WTC11 (cell line): Measurements from ENCODE around the gene PI4KB. TPM values are rescaled to one million over a fixed set of nuclear protein-coding genes. Genes with fewer than 3 reads are reported as not detected.

Experiments used
- GABPB1 ChIP-seq: sonication (generic); formaldehyde crosslinking; IDR thresholded peaks from 2 replicates; pipeline ENCODE4 v1.8.1; 2023; ENCODE audit warnings: mild to moderate bottlenecking, missing genetic modification reagents
- GTF2I ChIP-seq: fragments of 250-450 bp; sonication (Bioruptor Pico); conservative IDR thresholded peaks from 2 replicates; pipeline ENCODE4 v1.4.0; 2021; ENCODE audit warnings: mild to moderate bottlenecking
- NR2C2 ChIP-seq: sonication (generic); formaldehyde crosslinking; IDR thresholded peaks from 2 replicates; pipeline ENCODE4 v1.8.0; 2022; ENCODE audit warnings: mild to moderate bottlenecking, missing genetic modification reagents
- NR3C1 ChIP-seq: sonication (generic); formaldehyde crosslinking; conservative IDR thresholded peaks from 2 replicates; pipeline ENCODE4 v1.8.1; 2023; ENCODE audit warnings: low read depth, mild to moderate bottlenecking, missing genetic modification reagents
- ZNF138 ChIP-seq: sonication (generic); formaldehyde crosslinking; conservative IDR thresholded peaks from 2 replicates; pipeline ENCODE4 v1.8.1; 2022; ENCODE audit warnings: mild to moderate bottlenecking, moderate library complexity, missing genetic modification reagents
- ZNF219 ChIP-seq: sonication (generic); formaldehyde crosslinking; IDR thresholded peaks from 2 replicates; pipeline ENCODE4 v1.8.0; 2023; ENCODE audit warnings: missing genetic modification reagents, mild to moderate bottlenecking, borderline replicate concordance
- total RNA-seq: library from RNA; stranded (reverse); gene quantifications from 3 replicates; pipeline ENCODE4 v1.2.3, GENCODE V29; 2021
- TF ChIP-seq, protein P1 (sequence below): sonication (generic); formaldehyde crosslinking; IDR thresholded peaks from 2 replicates; pipeline ENCODE4 v1.8.0; 2023; ENCODE audit warnings: mild to moderate bottlenecking, missing genetic modification reagents
- TF ChIP-seq, protein P2 (sequence below): sonication (generic); formaldehyde crosslinking; IDR thresholded peaks from 2 replicates; pipeline ENCODE4 v1.8.0; 2022; ENCODE audit warnings: mild to moderate bottlenecking, missing genetic modification reagents
- TF ChIP-seq, protein P3 (sequence below): sonication (generic); formaldehyde crosslinking; IDR thresholded peaks from 2 replicates; pipeline ENCODE4 v1.8.1; 2023; ENCODE audit warnings: mild to moderate bottlenecking, moderate library complexity, missing genetic modification reagents
- TF ChIP-seq, protein P4 (sequence below): sonication (generic); formaldehyde crosslinking; IDR thresholded peaks from 2 replicates; pipeline ENCODE4 v1.8.0; 2022; ENCODE audit warnings: mild to moderate bottlenecking, missing genetic modification reagents
- TF ChIP-seq, protein P5 (sequence below): sonication (generic); formaldehyde crosslinking; IDR thresholded peaks from 2 replicates; pipeline ENCODE4 v1.8.1; 2022; ENCODE audit warnings: mild to moderate bottlenecking, missing genetic modification reagents, moderate library complexity, borderline replicate concordance
- TF ChIP-seq, protein P6 (sequence below): fragments of 250-450 bp; sonication (Bioruptor Pico); IDR thresholded peaks from 2 replicates; pipeline ENCODE4 v1.9.0; 2021; ENCODE audit warnings: mild to moderate bottlenecking
- TF ChIP-seq, protein P7 (sequence below): fragments of 250-450 bp; sonication (Bioruptor Pico); IDR thresholded peaks from 2 replicates; pipeline ENCODE4 v1.9.0; 2021; ENCODE audit warnings: mild to moderate bottlenecking, borderline replicate concordance
- TF ChIP-seq, protein P8 (sequence below): fragments of 250-450 bp; sonication (Bioruptor Pico); IDR thresholded peaks from 2 replicates; pipeline ENCODE4 v1.9.0; 2021; ENCODE audit warnings: moderate library complexity, mild to moderate bottlenecking, inconsistent platforms, borderline replicate concordance
- TF ChIP-seq, protein P9 (sequence below): sonication (generic); formaldehyde crosslinking; IDR thresholded peaks from 2 replicates; pipeline ENCODE4 v1.8.1; 2022; ENCODE audit warnings: low read depth, missing genetic modification reagents, borderline replicate concordance

PI4KB gene
- total RNA-seq, 1 experiment from 2014 or later: 33.6 TPM

DNA sequence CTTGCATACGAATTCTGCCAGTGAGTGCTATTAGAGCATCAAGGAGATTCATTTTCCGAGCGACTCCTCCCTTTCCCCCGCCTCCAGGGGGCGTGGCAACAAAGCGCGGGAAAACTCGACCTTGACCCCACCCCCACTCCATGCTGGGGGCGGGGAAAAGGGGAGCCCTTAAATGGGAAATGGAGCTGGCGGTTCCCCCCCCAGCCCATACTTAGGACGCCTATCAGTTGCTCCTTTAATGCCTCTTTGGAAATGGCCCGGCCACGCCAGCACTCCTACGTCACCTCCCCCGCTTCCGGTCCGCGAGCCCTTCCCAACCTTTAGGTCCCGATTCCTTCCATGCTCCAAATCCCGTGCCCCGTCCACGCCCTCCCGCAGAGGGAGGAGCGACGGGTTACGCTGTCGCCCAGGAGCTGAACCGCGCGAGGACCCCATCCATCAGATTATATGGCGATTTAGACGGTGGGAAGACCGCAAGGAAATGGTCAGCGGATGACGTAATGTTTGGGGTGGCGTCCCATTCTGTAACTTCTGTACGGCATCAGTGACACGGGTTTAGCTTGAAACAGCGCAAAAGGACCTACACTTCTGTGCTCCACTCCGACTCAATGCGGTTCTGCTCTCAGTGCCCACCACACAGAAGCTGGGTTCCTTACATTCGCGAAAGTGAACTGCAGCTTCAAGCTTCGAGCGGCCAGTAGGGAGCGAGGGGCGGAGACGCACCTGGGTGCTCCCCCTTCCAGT lies 45.8 kb downstream of the PI4KB start (continued):
- TF ChIP-seq, protein P1, sequence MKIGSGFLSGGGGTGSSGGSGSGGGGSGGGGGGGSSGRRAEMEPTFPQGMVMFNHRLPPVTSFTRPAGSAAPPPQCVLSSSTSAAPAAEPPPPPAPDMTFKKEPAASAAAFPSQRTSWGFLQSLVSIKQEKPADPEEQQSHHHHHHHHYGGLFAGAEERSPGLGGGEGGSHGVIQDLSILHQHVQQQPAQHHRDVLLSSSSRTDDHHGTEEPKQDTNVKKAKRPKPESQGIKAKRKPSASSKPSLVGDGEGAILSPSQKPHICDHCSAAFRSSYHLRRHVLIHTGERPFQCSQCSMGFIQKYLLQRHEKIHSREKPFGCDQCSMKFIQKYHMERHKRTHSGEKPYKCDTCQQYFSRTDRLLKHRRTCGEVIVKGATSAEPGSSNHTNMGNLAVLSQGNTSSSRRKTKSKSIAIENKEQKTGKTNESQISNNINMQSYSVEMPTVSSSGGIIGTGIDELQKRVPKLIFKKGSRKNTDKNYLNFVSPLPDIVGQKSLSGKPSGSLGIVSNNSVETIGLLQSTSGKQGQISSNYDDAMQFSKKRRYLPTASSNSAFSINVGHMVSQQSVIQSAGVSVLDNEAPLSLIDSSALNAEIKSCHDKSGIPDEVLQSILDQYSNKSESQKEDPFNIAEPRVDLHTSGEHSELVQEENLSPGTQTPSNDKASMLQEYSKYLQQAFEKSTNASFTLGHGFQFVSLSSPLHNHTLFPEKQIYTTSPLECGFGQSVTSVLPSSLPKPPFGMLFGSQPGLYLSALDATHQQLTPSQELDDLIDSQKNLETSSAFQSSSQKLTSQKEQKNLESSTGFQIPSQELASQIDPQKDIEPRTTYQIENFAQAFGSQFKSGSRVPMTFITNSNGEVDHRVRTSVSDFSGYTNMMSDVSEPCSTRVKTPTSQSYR (CRISPR knock-in tag): no peak
- TF ChIP-seq, protein P2, sequence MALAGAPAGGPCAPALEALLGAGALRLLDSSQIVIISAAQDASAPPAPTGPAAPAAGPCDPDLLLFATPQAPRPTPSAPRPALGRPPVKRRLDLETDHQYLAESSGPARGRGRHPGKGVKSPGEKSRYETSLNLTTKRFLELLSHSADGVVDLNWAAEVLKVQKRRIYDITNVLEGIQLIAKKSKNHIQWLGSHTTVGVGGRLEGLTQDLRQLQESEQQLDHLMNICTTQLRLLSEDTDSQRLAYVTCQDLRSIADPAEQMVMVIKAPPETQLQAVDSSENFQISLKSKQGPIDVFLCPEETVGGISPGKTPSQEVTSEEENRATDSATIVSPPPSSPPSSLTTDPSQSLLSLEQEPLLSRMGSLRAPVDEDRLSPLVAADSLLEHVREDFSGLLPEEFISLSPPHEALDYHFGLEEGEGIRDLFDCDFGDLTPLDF (CRISPR knock-in tag): no peak
- TF ChIP-seq ZNF219 (CRISPR knock-in tag) (no peak), ZNF138 (no peak), GTF2I (CRISPR knock-in tag) (no peak), GABPB1 (CRISPR knock-in tag) (peak; percentile 90), NR3C1 (CRISPR knock-in tag) (no peak), NR2C2 (CRISPR knock-in tag) (no peak)
- TF ChIP-seq, protein P3, sequence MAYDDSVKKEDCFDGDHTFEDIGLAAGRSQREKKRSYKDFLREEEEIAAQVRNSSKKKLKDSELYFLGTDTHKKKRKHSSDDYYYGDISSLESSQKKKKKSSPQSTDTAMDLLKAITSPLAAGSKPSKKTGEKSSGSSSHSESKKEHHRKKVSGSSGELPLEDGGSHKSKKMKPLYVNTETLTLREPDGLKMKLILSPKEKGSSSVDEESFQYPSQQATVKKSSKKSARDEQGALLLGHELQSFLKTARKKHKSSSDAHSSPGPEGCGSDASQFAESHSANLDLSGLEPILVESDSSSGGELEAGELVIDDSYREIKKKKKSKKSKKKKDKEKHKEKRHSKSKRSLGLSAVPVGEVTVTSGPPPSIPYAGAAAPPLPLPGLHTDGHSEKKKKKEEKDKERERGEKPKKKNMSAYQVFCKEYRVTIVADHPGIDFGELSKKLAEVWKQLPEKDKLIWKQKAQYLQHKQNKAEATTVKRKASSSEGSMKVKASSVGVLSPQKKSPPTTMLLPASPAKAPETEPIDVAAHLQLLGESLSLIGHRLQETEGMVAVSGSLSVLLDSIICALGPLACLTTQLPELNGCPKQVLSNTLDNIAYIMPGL: 0 out of 2 replicates have a peak, but pooled peaks have one; percentile 23
- TF ChIP-seq, protein P4, sequence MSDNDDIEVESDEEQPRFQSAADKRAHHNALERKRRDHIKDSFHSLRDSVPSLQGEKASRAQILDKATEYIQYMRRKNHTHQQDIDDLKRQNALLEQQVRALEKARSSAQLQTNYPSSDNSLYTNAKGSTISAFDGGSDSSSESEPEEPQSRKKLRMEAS: peak; percentile 82
- TF ChIP-seq, protein P5, sequence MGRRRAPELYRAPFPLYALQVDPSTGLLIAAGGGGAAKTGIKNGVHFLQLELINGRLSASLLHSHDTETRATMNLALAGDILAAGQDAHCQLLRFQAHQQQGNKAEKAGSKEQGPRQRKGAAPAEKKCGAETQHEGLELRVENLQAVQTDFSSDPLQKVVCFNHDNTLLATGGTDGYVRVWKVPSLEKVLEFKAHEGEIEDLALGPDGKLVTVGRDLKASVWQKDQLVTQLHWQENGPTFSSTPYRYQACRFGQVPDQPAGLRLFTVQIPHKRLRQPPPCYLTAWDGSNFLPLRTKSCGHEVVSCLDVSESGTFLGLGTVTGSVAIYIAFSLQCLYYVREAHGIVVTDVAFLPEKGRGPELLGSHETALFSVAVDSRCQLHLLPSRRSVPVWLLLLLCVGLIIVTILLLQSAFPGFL: no peak
- TF ChIP-seq, protein P6, sequence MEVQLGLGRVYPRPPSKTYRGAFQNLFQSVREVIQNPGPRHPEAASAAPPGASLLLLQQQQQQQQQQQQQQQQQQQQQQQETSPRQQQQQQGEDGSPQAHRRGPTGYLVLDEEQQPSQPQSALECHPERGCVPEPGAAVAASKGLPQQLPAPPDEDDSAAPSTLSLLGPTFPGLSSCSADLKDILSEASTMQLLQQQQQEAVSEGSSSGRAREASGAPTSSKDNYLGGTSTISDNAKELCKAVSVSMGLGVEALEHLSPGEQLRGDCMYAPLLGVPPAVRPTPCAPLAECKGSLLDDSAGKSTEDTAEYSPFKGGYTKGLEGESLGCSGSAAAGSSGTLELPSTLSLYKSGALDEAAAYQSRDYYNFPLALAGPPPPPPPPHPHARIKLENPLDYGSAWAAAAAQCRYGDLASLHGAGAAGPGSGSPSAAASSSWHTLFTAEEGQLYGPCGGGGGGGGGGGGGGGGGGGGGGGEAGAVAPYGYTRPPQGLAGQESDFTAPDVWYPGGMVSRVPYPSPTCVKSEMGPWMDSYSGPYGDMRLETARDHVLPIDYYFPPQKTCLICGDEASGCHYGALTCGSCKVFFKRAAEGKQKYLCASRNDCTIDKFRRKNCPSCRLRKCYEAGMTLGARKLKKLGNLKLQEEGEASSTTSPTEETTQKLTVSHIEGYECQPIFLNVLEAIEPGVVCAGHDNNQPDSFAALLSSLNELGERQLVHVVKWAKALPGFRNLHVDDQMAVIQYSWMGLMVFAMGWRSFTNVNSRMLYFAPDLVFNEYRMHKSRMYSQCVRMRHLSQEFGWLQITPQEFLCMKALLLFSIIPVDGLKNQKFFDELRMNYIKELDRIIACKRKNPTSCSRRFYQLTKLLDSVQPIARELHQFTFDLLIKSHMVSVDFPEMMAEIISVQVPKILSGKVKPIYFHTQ (CRISPR knock-in tag): 0 out of 2 replicates have a peak, but pooled peaks have one; percentile 7
- TF ChIP-seq, protein P7, sequence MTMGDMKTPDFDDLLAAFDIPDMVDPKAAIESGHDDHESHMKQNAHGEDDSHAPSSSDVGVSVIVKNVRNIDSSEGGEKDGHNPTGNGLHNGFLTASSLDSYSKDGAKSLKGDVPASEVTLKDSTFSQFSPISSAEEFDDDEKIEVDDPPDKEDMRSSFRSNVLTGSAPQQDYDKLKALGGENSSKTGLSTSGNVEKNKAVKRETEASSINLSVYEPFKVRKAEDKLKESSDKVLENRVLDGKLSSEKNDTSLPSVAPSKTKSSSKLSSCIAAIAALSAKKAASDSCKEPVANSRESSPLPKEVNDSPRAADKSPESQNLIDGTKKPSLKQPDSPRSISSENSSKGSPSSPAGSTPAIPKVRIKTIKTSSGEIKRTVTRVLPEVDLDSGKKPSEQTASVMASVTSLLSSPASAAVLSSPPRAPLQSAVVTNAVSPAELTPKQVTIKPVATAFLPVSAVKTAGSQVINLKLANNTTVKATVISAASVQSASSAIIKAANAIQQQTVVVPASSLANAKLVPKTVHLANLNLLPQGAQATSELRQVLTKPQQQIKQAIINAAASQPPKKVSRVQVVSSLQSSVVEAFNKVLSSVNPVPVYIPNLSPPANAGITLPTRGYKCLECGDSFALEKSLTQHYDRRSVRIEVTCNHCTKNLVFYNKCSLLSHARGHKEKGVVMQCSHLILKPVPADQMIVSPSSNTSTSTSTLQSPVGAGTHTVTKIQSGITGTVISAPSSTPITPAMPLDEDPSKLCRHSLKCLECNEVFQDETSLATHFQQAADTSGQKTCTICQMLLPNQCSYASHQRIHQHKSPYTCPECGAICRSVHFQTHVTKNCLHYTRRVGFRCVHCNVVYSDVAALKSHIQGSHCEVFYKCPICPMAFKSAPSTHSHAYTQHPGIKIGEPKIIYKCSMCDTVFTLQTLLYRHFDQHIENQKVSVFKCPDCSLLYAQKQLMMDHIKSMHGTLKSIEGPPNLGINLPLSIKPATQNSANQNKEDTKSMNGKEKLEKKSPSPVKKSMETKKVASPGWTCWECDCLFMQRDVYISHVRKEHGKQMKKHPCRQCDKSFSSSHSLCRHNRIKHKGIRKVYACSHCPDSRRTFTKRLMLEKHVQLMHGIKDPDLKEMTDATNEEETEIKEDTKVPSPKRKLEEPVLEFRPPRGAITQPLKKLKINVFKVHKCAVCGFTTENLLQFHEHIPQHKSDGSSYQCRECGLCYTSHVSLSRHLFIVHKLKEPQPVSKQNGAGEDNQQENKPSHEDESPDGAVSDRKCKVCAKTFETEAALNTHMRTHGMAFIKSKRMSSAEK (CRISPR knock-in tag): 0 out of 2 replicates have a peak, but pooled peaks have one; percentile 39
- TF ChIP-seq, protein P8, sequence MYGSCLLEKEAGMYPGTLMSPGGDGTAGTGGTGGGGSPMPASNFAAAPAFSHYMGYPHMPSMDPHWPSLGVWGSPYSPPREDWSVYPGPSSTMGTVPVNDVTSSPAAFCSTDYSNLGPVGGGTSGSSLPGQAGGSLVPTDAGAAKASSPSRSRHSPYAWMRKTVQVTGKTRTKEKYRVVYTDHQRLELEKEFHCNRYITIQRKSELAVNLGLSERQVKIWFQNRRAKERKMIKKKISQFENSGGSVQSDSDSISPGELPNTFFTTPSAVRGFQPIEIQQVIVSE (CRISPR knock-in tag): no peak
- TF ChIP-seq, protein P9, sequence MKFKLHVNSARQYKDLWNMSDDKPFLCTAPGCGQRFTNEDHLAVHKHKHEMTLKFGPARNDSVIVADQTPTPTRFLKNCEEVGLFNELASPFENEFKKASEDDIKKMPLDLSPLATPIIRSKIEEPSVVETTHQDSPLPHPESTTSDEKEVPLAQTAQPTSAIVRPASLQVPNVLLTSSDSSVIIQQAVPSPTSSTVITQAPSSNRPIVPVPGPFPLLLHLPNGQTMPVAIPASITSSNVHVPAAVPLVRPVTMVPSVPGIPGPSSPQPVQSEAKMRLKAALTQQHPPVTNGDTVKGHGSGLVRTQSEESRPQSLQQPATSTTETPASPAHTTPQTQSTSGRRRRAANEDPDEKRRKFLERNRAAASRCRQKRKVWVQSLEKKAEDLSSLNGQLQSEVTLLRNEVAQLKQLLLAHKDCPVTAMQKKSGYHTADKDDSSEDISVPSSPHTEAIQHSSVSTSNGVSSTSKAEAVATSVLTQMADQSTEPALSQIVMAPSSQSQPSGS: no peak
